Left forelimb (tissue), 1 donor: ENCODE data around the gene IL1R2.

ENCODE experiments used
- DNase-seq: peaks from one replicate; pipeline ENCODE4 v3.0.0-alpha.2; 2018; ENCODE audit warnings: low spot score

The IL1R2 gene

DNA sequence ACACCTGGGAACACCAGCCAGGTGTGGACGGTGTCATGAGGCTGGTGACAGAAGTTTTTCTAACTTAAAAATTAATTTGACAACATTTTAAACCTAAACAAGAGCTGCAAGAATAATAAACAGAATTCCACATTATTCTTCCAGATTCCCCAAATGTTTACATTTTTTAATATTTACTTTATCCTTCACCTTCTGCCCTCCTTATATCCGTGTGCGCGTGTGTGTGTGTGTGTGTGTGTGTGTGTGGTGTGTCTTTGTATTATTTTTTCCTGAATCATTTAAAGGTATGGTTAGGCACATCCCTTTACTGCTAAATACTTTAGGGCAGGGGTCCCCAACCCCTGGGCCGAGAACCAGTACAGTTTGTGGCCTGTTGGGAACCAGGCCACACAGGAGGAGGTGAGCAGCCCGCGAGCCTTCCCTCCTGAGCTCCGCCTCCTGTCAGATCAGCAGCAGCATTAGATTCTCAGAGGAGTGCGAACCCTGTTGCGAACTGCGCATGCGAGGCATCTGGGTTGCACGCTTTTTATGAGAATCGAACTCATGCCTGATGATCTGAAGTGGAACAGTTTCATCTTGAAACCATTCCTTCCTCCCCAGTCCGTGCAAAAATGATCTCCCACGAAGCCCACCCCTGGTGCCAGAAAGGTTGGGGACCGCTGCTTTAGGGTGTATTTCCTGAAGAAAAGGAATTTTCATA is 16.4 kb upstream of the IL1R2 start:
- DNase-seq, result no peak

DNA sequence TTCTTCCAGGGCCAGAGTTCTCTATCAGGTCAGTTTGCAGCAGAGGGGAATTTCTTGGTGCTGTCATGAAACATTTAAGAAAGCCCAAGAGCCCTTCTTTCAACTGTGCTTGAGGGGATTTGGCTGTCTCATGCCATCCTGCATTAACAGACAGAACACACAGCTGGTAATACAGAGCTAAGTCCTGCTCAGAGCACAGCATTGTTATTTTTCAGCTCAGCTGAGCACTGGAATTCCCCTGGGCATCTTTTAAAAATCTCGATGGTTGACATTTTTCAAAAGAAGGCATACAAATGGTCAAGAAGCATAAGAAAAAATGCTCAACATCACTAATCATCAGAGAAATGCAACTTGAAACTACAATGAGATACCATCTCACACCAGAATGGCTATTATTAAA is 14.9 kb upstream of the IL1R2 start:
- DNase-seq, result no peak

DNA sequence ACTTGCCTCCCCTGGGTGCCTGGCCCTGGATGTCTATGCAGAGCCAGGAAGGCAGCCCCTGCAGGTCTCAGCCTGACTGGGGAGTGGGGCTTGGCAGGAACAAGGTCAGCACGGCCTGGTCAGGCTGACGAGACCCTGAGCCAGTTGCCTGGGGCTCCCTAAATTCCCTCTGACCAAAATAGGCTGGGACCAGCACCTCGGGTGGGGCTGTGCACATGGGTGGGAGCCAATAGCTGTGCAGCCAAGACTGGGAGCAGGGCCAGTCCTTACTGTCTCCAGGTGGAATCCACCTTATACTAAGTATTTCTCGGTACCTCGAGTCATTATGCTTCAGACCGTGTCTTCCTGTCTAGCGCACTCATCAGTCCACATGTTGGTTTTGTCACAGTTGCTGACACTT is 11.4 kb upstream of the IL1R2 start:
- no peak for DNase-seq

DNA sequence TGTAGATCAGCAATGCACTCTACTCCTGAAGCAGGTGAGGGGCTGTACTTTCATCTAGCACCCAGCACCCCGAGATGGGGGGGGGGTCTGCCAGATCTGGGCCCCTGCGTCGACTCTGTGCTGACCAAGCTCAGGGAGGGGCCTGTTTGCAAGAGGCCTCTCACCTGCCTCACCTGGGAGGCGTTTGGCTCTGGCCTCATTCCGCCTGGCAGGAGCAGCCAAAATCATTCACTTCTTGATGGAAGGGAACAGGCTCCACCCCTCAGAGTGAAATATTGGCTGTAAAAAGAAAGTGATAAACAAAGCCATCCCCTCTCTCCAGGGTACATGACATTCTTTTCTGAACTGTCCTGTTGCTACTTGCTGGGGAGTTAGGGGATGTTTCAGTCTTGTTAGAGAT is 10.7 kb upstream of the IL1R2 start:
- no peak for DNase-seq

DNA sequence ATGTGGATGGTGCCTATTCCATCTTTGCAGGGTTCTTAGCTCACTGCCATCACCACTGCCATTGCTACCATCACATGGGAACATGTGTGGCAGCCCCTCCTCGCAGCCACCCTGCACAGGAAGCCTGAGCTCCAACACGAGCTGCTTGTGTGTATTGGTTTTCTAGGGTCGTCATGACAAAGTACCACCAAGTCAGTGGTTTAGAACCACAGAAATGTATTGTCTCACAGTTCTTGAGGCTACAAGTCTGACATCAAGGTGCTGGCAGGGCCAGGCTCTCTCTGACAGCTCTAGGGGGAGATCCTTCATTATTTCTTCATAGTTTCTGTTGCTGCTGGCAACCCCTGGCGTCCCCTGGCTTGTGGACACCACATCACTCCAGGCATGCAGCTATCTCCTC is 10.3 kb upstream of the IL1R2 start:
- no peak for DNase-seq

DNA sequence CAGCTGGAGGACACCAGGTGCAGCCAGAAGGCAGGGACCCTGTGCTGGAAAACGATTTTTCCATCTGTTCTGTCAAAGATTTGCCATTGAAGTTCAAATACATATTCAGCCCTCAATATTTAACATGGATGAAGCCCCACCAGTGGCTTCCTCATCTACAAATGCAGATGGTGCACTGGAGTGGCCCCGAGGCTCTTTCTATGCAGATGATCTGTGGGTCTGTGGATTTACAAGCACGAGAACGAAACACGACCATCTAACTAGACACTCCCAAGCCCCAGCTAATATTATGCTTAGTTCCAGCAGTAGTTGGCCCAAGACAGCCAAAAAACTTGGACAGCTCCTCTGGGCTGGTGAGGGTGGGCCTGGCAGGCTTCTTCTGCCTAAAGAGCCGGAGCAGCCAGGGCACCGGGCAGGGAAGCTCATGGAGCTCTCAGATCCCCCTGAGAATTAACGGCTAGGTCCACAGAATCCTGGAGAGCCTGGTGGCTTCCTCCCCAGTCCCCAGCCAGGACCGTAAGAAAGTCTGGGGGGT is 9.2 kb upstream of the IL1R2 start:
- no peak for DNase-seq

DNA sequence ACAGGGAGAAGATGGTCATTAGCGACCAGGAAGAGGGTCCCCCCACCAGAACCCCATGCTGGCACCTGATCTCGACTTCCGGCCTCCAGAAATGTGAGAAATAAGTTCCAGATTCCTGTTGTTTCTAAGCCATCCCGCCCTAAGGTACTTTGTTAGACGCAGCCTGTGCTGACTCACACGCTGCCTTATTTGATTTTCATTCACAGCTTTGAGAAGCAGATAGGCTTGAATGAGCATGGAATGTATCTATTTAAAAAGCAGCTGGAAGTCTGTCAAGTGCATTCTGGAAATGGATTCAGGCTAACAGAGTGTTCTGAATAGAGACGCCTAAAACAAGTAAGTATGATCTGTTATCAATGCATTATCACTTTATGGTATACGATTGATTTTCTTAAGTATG is 8.3 kb upstream of the IL1R2 start:
- no peak for DNase-seq

DNA sequence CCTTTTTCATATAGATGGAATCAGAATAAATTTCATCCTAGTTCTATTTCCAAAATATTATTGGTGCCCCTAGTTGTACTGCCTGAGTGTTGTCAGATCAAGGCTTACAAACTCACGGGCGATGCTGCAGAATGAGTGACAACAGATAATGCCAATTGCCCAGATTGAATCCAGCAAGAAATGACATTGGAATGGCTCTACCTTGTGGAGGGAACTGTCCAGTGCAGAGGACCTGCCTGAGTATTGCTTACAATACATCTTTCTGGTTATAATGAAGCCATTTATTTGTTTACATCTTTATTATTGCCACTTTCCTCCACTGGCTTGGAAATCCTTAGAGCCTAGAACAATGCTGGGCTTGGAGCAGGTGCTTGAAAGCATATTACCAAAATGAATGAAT is 7.8 kb upstream of the IL1R2 start:
- no peak for DNase-seq

DNA sequence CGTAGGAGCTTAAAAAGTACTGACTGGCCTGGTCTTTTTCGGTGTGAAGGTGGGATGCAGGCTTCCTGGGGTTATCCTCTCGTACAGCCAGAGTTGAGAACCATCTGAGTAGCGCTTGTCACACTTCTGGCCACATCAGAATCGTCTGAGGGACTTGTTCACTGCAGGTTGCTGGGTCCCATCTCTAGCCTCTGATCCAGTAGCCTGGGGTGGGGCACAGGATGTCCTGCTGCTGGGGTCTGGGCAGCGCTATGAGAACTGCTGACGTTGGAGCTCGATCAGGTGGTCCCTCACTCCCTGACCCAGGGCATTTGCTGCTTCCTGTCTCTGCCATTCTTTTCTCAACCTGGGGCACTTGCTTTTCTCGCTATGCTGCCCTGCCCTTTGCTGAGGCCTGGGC is 7.1 kb upstream of the IL1R2 start:
- no peak for DNase-seq

DNA sequence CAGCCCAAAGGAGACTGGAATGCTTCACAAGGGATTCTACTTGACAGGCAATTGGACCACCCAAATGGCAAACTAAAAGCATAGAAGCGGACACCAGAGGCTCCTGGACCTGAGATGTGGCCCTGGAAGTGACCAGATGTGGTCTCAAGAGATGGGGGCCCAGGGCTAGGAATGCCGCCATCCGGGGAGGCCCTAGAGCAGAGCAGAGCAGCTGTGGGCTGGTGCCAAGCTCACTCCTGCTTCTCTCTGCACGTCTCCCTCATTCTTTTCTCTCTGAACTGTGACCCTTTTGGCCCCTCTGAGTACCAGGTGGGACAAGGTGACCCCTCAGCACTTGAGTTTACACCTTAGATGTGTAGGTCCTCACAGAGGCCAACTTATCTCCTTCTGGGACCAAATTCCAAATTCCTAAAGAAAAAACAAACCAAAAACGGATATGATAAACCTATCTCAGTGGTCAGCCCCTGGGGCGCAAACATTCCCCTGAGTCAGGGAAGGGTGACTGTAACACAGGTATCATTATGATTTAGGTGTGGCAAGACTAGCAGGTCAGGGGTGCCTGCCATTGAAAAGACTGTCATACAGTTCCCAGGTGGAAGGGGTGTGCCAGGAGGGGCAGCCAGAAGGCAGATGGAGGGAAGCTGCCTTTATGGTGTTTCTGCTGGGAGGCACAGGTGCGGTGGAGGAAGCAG is 6.5 kb upstream of the IL1R2 start:
- DNase-seq, result no peak

DNA sequence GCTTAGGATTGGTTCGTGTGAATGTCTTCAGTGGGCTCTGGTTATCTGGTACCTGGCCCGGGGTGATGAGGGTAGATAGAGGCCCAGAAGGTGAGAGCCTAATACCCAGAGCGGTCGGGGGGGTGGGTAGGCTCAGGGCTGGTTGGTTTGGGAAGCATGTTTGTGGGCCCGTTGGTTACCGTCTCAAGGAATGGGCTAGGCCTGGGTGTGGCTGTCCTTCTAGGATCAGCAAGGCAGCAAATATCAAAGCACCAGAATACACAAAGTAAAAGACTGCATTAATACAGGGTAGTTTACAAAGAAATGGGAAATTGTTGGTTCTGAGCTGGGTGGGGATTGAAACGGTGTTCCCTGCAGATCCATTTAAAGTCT is 6.0 kb upstream of the IL1R2 start:
- no peak for DNase-seq

DNA sequence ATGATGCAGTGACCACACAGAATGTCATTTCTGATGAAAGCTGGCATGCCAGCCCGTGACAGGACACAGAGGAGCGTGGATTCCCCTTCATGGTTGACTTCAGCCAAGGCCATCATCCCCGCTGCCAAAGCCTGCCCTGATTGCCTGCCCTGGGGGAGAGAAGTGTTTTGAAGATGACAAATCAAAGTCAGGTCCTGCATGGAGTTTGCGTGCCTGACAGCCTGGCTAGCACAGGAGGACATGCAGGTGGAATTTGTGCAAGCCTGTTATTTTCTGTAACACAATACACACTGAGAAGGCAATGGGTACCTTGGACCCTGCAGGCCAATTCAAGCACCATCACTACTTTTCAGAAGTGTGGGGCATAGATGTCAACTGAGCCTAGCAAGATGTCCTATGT is 5.4 kb upstream of the IL1R2 start:
- DNase-seq, result no peak

DNA sequence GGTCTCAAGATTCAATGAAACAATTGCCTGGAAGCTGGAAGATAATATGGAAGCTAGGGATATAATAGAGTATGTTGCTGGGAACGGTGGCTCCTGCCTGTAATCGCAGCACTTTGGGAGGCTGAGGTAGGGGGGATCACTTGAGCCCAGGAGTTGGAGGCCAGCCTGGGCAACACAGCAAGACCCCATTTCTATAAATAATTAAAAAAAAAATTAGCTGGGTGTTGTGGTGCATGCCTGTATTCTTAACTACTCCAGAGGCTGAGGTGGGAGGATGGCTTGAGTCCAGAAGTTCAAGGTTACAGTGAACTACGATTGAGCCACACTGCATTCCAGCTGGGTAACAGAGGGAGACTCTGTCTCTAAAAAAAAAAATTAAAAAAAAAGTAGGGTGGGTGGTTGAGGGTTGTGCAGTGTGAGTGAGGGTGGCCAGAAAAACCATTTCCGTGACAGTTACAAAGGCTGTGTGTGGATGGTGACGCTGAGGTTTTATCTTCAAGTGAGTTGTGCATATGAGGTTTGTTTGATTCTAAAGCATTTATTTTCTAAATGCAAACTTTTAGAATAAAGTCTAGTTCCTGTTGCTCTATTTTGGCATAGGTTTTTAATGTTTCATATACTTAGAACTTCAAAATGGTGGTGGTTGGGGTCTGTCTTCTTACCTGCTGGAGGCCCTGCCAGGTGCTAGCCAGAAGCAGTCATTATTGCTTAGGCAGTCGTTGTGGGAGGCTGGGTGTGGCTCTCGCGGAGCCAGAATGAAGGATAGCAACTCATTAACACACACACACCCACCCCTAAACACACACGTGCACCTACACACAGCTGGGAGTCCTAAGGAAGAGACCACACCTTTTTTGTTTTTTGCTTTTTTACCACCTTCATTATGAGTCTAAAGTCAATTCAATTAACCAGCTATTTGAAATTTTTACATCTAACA is 4.7 kb upstream of the IL1R2 start:
- no peak for DNase-seq

DNA sequence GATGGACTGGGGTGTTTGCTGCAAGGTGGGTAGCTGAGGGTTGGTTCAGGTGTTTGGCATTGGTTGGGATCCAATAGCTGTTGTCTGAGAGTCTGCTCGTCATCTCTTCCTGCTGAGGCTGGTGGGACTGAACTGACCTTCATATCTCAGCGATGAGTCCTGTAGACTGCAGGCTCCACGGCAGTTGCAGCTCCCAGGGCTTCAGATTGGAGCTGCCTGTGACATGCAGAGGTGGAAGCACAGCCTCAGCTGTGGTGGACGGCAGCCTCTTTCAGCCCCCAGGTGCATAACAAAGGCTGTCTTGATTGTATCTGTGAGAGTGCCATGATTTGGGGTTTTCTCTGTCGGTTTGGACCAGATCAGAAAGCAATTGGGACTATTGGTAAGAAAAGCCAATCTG is 3.9 kb upstream of the IL1R2 start:
- DNase-seq, result no peak

DNA sequence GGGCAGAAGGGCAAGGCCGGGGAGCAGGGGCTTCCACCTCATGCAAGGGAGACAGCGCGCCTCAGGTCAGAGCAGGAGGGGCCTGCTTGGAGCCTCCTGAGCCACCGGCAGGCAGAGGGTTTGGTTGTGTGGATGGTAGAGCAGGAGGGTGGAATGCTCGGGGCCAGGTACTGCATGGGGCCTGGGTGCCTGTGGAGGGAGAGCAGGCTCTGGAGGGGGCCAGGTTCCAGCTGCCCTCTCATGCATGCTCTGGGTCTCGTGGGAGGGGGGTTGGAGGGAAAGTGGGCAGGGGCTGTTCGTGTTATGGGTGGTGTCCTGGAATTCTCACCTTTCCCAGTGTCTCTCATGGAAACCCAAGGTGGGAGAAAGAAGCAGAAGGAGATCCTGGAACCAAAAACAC is 3.2 kb upstream of the IL1R2 start:
- DNase-seq, result no peak

DNA sequence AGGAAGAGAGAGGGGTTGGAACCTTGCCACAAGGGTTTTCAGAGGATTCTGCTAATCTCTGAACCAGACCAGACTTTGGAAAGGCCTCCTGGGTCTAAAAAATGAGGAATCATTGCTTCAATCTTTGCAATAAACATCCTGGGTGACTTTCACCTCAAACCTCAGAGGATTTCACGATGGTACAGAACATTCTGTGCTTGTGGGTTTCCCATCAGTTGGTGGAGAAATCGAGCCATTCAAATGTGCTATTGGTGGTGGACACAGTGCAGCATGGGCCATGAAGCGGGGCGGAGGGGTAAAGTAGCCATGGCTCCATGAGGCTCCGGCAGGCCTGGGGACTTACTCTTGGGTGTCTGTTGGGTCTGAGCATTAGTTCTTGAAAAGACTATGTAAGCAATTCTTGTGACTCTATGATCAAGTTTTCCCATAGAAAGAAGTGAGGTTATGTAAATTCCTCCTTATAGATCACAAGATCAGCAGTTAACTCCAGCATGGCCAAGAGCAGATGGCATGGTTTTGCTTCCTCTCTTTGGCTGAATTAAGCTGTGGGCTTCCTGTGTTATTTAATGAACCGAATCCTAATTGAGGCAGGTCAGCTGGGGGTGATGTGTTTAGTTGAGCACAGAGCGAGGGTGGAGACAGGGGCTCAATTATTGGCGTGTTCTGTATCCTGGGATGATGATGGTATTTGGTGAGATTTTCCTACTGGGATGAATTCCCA is 1.9 kb upstream of the IL1R2 start:
- DNase-seq, result no peak

DNA sequence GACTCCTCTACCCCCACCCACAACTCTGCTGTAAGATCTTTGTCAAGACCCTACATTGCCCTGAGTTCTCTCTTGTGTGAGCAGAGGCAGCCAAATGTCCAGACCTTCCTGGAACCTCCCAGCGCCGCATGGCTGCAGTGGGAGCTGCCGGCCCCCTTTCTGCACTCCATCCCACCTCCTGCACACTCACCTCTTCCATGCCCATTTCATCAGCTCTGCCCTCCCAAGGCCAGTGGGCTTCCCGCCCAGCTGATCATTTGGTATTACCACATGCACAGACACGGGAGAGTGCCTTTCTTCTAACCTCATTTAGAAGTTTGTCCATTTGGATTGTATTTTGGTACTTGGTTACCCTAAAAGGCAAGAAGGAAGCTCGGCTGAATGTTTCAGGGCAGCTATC is 2.0 kb downstream of the IL1R2 start:
- DNase-seq, result no peak

DNA sequence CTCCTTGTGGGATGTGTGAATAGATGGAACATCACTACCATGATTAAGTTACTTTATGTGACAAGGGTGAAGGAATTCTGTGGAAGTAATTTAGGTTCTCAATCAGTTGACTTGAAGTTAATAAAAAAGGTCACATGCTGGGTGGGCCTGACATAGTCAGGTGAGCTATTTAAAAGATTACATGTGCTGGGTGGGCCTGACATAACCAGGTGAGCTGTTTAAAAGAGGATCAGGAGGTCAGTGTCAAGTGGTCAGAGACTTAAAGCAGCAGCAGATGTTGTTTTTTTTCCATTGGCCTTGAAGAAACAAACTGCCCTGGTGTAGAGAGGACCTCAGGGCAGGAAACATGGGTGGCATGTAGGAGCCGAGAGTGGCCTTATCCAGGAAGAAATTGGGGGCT is 3.3 kb downstream of the IL1R2 start:
- no peak for DNase-seq

DNA sequence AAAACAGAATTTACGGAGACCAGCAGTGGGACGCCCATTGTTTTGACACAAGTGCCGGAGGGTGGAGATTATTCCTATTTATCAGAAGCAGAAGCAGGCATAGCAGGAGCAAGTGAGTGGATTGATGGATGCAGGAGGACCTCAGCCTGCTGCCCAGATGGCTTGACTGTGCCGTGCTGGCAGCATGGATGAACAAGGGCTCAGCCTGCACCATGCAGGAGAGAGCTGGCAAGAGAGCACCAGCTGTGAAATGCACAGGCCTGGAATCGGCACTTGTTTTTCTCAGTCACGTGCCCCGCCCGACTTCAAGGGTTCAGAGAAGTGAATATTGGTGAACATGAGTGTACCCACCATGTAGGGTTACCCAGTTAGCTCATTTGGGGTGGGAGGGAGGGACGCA is 4.0 kb downstream of the IL1R2 start:
- no peak for DNase-seq

DNA sequence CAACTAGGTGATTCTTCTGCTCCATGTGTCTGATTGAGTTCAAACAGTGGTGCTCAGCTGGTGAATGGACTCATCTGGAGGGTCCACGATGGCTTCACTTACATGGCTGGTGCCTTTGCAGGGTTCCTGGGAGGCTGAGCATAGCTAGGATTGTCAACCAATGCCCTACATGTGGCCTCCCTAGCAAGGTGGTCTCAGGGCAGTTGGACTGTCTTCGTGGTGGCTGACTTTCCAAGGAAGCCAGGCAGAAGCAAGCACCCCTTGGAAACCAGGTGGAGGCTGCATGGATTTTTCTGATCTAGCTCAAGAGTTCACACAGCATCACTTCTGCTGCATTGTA is 6.8 kb downstream of the IL1R2 start:
- no peak for DNase-seq

DNA sequence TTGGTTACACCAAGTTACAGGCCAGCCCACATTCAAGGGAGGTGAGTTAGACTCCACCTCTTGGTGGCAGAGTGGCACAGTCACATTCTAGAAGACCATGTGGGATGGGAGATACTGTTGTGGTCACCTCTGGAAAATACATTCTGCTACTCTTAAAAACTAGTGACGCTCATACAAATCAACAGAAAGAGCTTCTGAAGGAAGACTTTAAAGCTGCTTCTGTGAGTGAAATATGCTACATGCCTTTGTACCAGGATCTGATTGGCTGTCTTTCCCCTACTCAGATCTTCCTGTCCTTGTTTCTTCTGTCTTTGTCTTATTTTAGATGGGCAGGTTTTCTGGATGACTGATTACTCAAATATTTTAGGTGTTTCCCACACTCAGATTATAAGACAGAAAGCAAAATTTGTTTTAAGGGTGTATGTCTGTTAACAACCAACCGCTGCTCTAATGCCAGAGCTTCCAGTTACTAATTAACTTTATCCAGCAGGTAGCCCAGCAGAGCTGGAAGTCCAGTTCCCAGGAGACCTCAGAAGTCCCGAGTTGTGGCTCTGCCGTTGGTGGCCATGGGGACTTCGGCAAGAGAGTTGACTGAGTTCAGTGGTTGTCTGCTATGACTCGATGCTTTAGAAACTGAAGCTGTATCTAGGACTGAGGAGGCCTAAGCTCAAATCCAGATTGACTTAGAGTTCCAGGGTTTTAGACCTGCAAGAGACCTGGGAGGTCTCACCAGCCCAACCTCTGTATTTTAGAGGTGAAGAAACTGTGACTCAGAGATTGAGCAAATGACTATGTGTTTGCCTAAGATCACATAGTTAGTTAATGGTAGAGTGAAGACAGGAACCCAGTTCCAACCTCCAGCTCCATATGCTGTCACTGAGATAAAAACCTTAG is 7.4 kb downstream of the IL1R2 start:
- no peak for DNase-seq
